Body of pancreas (tissue), 4 donors: ENCODE data around the gene FBXW8. TPM values are rescaled to one million over a fixed set of nuclear protein-coding genes. Genes with fewer than 3 reads are reported as not detected.

Experiments used
- ATAC-seq: fragments of 150-250 bp; one replicate; pipeline ENCODE4 v1.9.1; 2016
- DNase-seq, 4 donors: peaks; one replicate each; pipeline ENCODE4 v3.0.0-alpha.2; 2019
- H3K27ac ChIP-seq, 4 donors: fragments of 200-600 bp; sonication (generic); 1 replicate in 3 of 4; 2 replicates in 1 of 4; pipeline versions ENCODE4 v1.5.1 to v1.6.1; 2016 to 2019; ENCODE audit warnings: mild to moderate bottlenecking in 1 of 4, mixed read lengths in 1 of 4, moderate library complexity in 1 of 4
- H3K27me3 ChIP-seq, 2 donors: fragments of 200-600 bp; sonication (generic); one replicate each; pipeline ENCODE4 v1.6.0; 2016; ENCODE audit warnings: mild to moderate bottlenecking in 1 of 2
- H3K36me3 ChIP-seq, 2 donors: fragments of 200-600 bp; sonication (generic); replicated peaks in 1 of 2; 2 replicates each; pipeline ENCODE4 v1.5.1; 2016; ENCODE audit warnings: low read depth in 2 of 2; ENCODE audit not compliant: insufficient read depth in 1 of 2
- H3K4me1 ChIP-seq: fragments of 200-600 bp; sonication (generic); one replicate; pipeline ENCODE4 v1.6.0; 2016
- H3K4me3 ChIP-seq, 2 donors: fragments of 200-600 bp; sonication (generic); 1 replicate in 1 of 2; 2 replicates in 1 of 2; pipeline ENCODE4 v1.5.1; 2016 to 2019
- H3K9me3 ChIP-seq, 3 donors: fragments of 200-600 bp; sonication (generic); 1 replicate in 2 of 3; 2 replicates in 1 of 3; pipeline ENCODE4 v1.5.1; 2016
- CTCF ChIP-seq, 7 experiments: fragments of 450-650 bp in 4 of 7; fragments of 200-600 bp in 3 of 7; sonication (generic) in 3 of 7; IDR thresholded peaks; one replicate each; pipeline ENCODE4 v1.5.1; 2016 to 2019; ENCODE audit warnings: antibody characterized with exemption in 7 of 7
- POLR2A ChIP-seq, 3 donors: fragments of 450-650 bp; IDR thresholded peaks; one replicate each; pipeline ENCODE4 v1.6.1; 2016; ENCODE audit warnings: antibody characterized with exemption in 3 of 3, mild to moderate bottlenecking in 2 of 3
- WGBS, 2 donors: methylation state at CpG; one replicate each; pipeline ENCODE4 v1.1.5; 2017; 5-methylcytosine and 5-hydroxymethylcytosine counted together
- intact Hi-C: fragments of 100-400 bp; cut with DNase I; formaldehyde crosslinking; loops from one replicate; pipeline ENCODE4 v1.15.1; 2023
- total RNA-seq, 2 donors: library from RNA; depleted of rRNA; stranded (reverse); fragments of >200 nt; gene quantifications; one replicate each; pipeline ENCODE4 v1.1.0, GENCODE V29; 2016

The FBXW8 gene
- total RNA-seq, 2 donors from 2014 or later: 12.7 to 35.3 TPM

GRCh38 chr12:116898669-116899068 lies 12.1 kb upstream of the FBXW8 start:
- Histone ChIP-seq H3K4me1 (no peaks in the 10 kb centered on the region), H3K36me3 (no peaks in the 10 kb centered on the region), H3K27ac (no peak overlapping the region), H3K4me3 (no peak overlapping the region), H3K27me3 (no peaks in the 10 kb centered on the region), H3K9me3 (no peaks in the 10 kb centered on the region)
- WGBS, 2 donors: 48 to 71% methylated on average over 2 to 3 of the region's 3 CpGs
- TF ChIP-seq POLR2A (IDR thresholded peaks at IDR 0.05) (no peak), CTCF (IDR thresholded peaks at IDR 0.05) (no peak)
- intact Hi-C loops: no loop called here
- ATAC-seq (no peak), DNase-seq (no peak)

- TF ChIP-seq CTCF (IDR thresholded peaks at IDR 0.05): no peak
- no peak for TF ChIP-seq POLR2A (IDR thresholded peaks at IDR 0.05)
- no peaks in the 10 kb centered on the region for H3K27me3 ChIP-seq
- intact Hi-C loops: no loop called here
- H3K9me3 ChIP-seq: no peaks in the 10 kb centered on the region
- H3K4me1 ChIP-seq: no peaks in the 10 kb centered on the region
- DNase-seq: no peak
- no peak for ATAC-seq
- WGBS, 2 donors: 57 to 66% methylated on average over 2 of the region's 2 CpGs
- H3K4me3 ChIP-seq: no peak overlapping the region
- no peaks in the 10 kb centered on the region for H3K36me3 ChIP-seq
- no peak overlapping the region for H3K27ac ChIP-seq
Measured at GRCh38 chr12:116901612-116902011, 9.1 kb upstream of the FBXW8 start.

- WGBS, 2 donors: 48% methylated on average over 4 of the region's 4 CpGs
- no peak overlapping the region for H3K4me3 ChIP-seq
- no peak for DNase-seq
- H3K27ac ChIP-seq: no peak overlapping the region
- intact Hi-C loops: no loop called here
- no peak for ATAC-seq
- H3K9me3 ChIP-seq: no peaks in the 10 kb centered on the region
- no peaks in the 10 kb centered on the region for H3K36me3 ChIP-seq
- H3K4me1 ChIP-seq: no peaks in the 10 kb centered on the region
- no peak for TF ChIP-seq POLR2A (IDR thresholded peaks at IDR 0.05)
- TF ChIP-seq CTCF (IDR thresholded peaks at IDR 0.05): no peak
- H3K27me3 ChIP-seq: no peaks in the 10 kb centered on the region
Measured at GRCh38 chr12:116903818-116904217, 6.9 kb upstream of the FBXW8 start.

- no peak overlapping the region for H3K4me3 ChIP-seq
- H3K36me3 ChIP-seq: no peaks in the 10 kb centered on the region
- H3K4me1 ChIP-seq: no peaks in the 10 kb centered on the region
- TF ChIP-seq POLR2A (IDR thresholded peaks at IDR 0.05) (no peak), CTCF (IDR thresholded peaks at IDR 0.05) (no peak)
- H3K9me3 ChIP-seq: no peaks in the 10 kb centered on the region
- H3K27ac ChIP-seq: no peak overlapping the region
- no peak for ATAC-seq
- WGBS, 2 donors: 79 to 81% methylated on average over 4 of the region's 4 CpGs
- H3K27me3 ChIP-seq: no peaks in the 10 kb centered on the region
- DNase-seq: no peak
- intact Hi-C loops: no loop called here
Measured at GRCh38 chr12:116906285-116906684, 4.5 kb upstream of the FBXW8 start.

GRCh38 chr12:116910280-116910644 lies 488 bp upstream of the FBXW8 start:
- H3K4me1 ChIP-seq: peaks cover 18% of the 10 kb centered on the region
- WGBS, 2 donors: 58 to 68% methylated on average over 4 of the region's 4 CpGs
- DNase-seq (no peak), ATAC-seq (no peak)
- intact Hi-C loops: no loop called here
- H3K27ac ChIP-seq: peak overlapping the region in 1 of 4 donors; percentile 85
- H3K9me3 ChIP-seq: no peaks in the 10 kb centered on the region
- no peak overlapping the region for H3K4me3 ChIP-seq
- H3K36me3 ChIP-seq: no peaks in the 10 kb centered on the region
- TF ChIP-seq CTCF (IDR thresholded peaks at IDR 0.05): no peak
- H3K27me3 ChIP-seq: no peaks in the 10 kb centered on the region
